ENCODE measurements around the gene PAX1.

DNA sequence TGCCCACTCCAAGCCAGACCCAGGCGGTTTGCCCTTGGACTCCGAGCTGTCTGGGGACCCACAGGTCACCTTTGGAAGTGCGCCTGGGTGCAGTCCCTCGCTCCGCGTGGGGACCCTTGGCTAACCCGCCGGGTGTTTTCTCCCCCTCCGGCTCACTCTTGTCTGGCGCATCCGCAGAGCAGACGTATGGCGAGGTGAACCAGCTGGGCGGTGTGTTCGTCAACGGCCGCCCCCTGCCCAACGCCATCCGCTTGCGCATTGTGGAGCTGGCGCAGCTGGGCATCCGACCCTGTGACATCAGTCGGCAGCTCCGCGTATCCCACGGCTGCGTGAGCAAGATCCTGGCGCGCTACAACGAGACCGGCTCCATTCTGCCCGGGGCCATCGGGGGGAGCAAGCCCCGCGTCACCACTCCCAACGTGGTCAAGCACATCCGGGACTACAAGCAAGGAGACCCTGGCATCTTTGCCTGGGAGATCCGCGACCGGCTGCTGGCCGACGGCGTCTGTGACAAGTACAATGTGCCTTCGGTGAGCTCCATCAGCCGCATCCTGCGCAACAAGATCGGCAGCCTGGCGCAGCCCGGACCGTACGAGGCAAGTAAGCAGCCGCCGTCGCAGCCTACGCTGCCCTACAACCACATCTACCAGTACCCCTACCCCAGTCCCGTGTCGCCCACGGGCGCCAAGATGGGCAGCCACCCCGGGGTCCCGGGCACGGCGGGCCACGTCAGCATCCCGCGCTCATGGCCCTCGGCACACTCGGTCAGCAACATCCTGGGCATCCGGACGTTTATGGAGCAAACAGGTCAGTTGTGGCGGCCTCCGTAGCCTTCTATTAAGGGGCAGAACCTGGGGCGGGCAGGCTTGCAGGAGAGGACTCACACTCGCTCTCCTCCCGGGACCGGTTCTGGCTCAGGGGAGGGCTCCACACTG lies 1.1 kb downstream of the PAX1 start:
- TF ChIP-seq, protein P1, sequence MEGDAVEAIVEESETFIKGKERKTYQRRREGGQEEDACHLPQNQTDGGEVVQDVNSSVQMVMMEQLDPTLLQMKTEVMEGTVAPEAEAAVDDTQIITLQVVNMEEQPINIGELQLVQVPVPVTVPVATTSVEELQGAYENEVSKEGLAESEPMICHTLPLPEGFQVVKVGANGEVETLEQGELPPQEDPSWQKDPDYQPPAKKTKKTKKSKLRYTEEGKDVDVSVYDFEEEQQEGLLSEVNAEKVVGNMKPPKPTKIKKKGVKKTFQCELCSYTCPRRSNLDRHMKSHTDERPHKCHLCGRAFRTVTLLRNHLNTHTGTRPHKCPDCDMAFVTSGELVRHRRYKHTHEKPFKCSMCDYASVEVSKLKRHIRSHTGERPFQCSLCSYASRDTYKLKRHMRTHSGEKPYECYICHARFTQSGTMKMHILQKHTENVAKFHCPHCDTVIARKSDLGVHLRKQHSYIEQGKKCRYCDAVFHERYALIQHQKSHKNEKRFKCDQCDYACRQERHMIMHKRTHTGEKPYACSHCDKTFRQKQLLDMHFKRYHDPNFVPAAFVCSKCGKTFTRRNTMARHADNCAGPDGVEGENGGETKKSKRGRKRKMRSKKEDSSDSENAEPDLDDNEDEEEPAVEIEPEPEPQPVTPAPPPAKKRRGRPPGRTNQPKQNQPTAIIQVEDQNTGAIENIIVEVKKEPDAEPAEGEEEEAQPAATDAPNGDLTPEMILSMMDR (IDR thresholded peaks at IDR 0.05; ENCODE audit: control extremely low read depth in 1 of 3, insufficient read depth in 1 of 3, low read depth in 1 of 3, low read length in 3 of 3), result no peak
- no peak for TF ChIP-seq MAX (IDR thresholded peaks at IDR 0.05)
- TF ChIP-seq POLR2A (IDR thresholded peaks at IDR 0.05; ENCODE audit: control extremely low read depth in 1 of 2, low read depth in 2 of 2, low read length in 2 of 2), result no peak
- peak; percentile 100 for TF ChIP-seq EZH2 (IDR thresholded peaks at IDR 0.05; ENCODE audit: low read depth, low read length, severe bottlenecking)
